IMR-90 (cell line): ENCODE results near the gene VOPP1. TPM values are rescaled to one million over a fixed set of nuclear protein-coding genes. Genes with fewer than 3 reads are reported as not detected.

Experiments
- ATAC-seq: fragments of 200-7000 bp; cut with Tn5 transposase; 2 replicates; pipeline ENCODE4 v1.9.1; 2020; ENCODE audit warnings: low read depth, mild to moderate bottlenecking, moderate library complexity
- BruUV-seq: library from RNA; stranded (reverse); fragments of 400-500 nt; replicated peaks from 2 replicates; lab custom pipeline; 2021; lab: Mats Ljungman, UMichigan
- CTCF ChIA-PET: fragments of 300-600 bp; formaldehyde crosslinking; extraction: SDS; loops from one replicate; lab custom pipeline; 2021; ENCODE audit warnings: antibody characterized with exemption; lab: Yijun Ruan, JAX
- POLR2A ChIA-PET: fragments of 300-600 bp; sonication (Branson Sonifier 250); formaldehyde crosslinking; loops from one replicate; lab custom pipeline; 2022; ENCODE audit warnings: antibody characterized with exemption; ENCODE audit not compliant: unreplicated experiment; lab: Charles Lee
- DNase-seq: peaks from one replicate; pipeline ENCODE4 v3.0.0; 2013
- H2AFZ ChIP-seq: replicated peaks from 2 replicates; pipeline ENCODE3; 2013; ENCODE audit warnings: low read length, mild to moderate bottlenecking; ENCODE audit not compliant: poor library complexity
- H2AK5ac ChIP-seq: 2 replicates; pipeline ENCODE4 v1.6.1; 2013; ENCODE audit warnings: low read depth, low read length, inconsistent platforms
- H2AK9ac ChIP-seq: replicated peaks from 2 replicates; pipeline ENCODE3; 2013; ENCODE audit warnings: mild to moderate bottlenecking, low read depth, low read length, moderate library complexity; ENCODE audit not compliant: poor library complexity
- H2BK120ac ChIP-seq: 2 replicates; pipeline ENCODE4 v1.6.1; 2013; ENCODE audit warnings: low read depth, low read length, inconsistent platforms
- H2BK15ac ChIP-seq: 3 replicates; pipeline ENCODE4 v1.6.1; 2013; ENCODE audit warnings: low read depth, low read length, inconsistent platforms
- H2BK20ac ChIP-seq: 2 replicates; pipeline ENCODE4 v1.6.1; 2013; ENCODE audit warnings: low read depth, mild to moderate bottlenecking, inconsistent platforms, low read length, moderate library complexity
- H2BK5ac ChIP-seq: 2 replicates; pipeline ENCODE4 v1.6.1; 2013; ENCODE audit warnings: mild to moderate bottlenecking, low read depth, low read length, inconsistent platforms; ENCODE audit not compliant: poor library complexity, severe bottlenecking
- H3K14ac ChIP-seq: replicated peaks from 2 replicates; pipeline ENCODE4 v1.6.1; 2013; ENCODE audit warnings: low read depth, low read length, inconsistent platforms
- H3K18ac ChIP-seq: 2 replicates; pipeline ENCODE4 v1.6.1; 2013; ENCODE audit warnings: low read depth, low read length, control low read depth
- H3K23ac ChIP-seq: 2 replicates; pipeline ENCODE4 v1.6.1; 2013; ENCODE audit warnings: low read depth, low read length, inconsistent platforms
- H3K27ac ChIP-seq: 2 replicates; pipeline ENCODE4 v1.5.1; 2013; ENCODE audit warnings: mild to moderate bottlenecking, control low read depth, low read length; ENCODE audit not compliant: insufficient read depth
- H3K27me3 ChIP-seq: 2 replicates; pipeline ENCODE4 v1.6.1; 2013; ENCODE audit warnings: low read length; ENCODE audit not compliant: control insufficient read depth, insufficient read depth
- H3K36me3 ChIP-seq: 2 replicates; pipeline ENCODE4 v1.6.1; 2013; ENCODE audit warnings: low read length, mixed read lengths; ENCODE audit not compliant: control insufficient read depth, insufficient read depth
- H3K4ac ChIP-seq: 2 replicates; pipeline ENCODE4 v1.6.1; 2013; ENCODE audit warnings: low read depth, low read length, inconsistent platforms
- H3K4me1 ChIP-seq: 2 replicates; pipeline ENCODE4 v1.6.1; 2013; ENCODE audit warnings: low read length, mixed read lengths; ENCODE audit not compliant: control insufficient read depth, insufficient read depth
- H3K4me2 ChIP-seq: 2 replicates; pipeline ENCODE4 v1.6.1; 2013; ENCODE audit warnings: low read depth, mild to moderate bottlenecking, control low read depth, low read length, moderate library complexity
- H3K4me3 ChIP-seq: 2 replicates; pipeline ENCODE4 v1.5.1; 2013; ENCODE audit warnings: low read depth, mild to moderate bottlenecking, control low read depth, low read length, moderate library complexity; ENCODE audit not compliant: insufficient read depth
- H3K56ac ChIP-seq: 2 replicates; pipeline ENCODE4 v1.6.1; 2013; ENCODE audit warnings: low read length, inconsistent platforms; ENCODE audit not compliant: insufficient read depth; ENCODE audit errors: extremely low read depth
- H3K79me1 ChIP-seq, 2 experiments: 2 replicates each; pipeline ENCODE4 v1.6.1; 2013; ENCODE audit warnings: low read length in 2 of 2, inconsistent platforms in 1 of 2, low read depth in 1 of 2
- H3K9ac ChIP-seq: 2 replicates; pipeline ENCODE4 v1.6.1; 2013; ENCODE audit warnings: low read depth, low read length, control low read depth
- H3K9me1 ChIP-seq: 2 replicates; pipeline ENCODE4 v1.6.1; 2013; ENCODE audit warnings: low read length, inconsistent platforms; ENCODE audit not compliant: insufficient read depth
- H3K9me3 ChIP-seq: 2 replicates; pipeline ENCODE4 v1.6.1; 2013; ENCODE audit warnings: low read length; ENCODE audit not compliant: control insufficient read depth, insufficient read depth
- H4K20me1 ChIP-seq: 2 replicates; pipeline ENCODE4 v1.6.1; 2013; ENCODE audit warnings: low read length, inconsistent platforms; ENCODE audit not compliant: insufficient read depth
- H4K5ac ChIP-seq: 2 replicates; pipeline ENCODE4 v1.6.1; 2013; ENCODE audit warnings: mild to moderate bottlenecking, low read depth, low read length, control low read depth
- H4K8ac ChIP-seq, 2 experiments: 2 replicates each; pipeline ENCODE4 v1.6.1; 2013; ENCODE audit warnings: low read depth in 2 of 2, low read length in 2 of 2, control low read depth in 1 of 2, inconsistent platforms in 1 of 2
- H4K91ac ChIP-seq: 2 replicates; pipeline ENCODE4 v1.6.1; 2013; ENCODE audit warnings: low read depth, low read length, inconsistent platforms; ENCODE audit not compliant: insufficient read depth
- MAZ ChIP-seq: IDR thresholded peaks from 2 replicates; pipeline ENCODE4 v1.6.1; 2012; ENCODE audit warnings: low read depth, mild to moderate bottlenecking, low read length, improper control_type of control experiment, moderate library complexity, borderline replicate concordance
- WGBS, 2 experiments: methylation state at CpG; one replicate each; pipeline versions ENCODE4 v1.1.5 to v1.1.7; 2013; ENCODE audit warnings: missing lambda C conversion rate in 2 of 2; ENCODE audit not compliant: insufficient read length in 1 of 2; ENCODE audit errors: extremely low coverage in 2 of 2; 5-methylcytosine and 5-hydroxymethylcytosine counted together
- dilution Hi-C: fragments of 300-500 bp; cut with HindIII; formaldehyde crosslinking; loops from one replicate; pipeline ENCODE4 v1.14.3; 2018; ENCODE audit warnings: low sequenced_read_pairs; ENCODE audit not compliant: unreplicated experiment
- in situ Hi-C: fragments of 300-500 bp; cut with MboI; formaldehyde crosslinking; loops from 3 replicates; pipeline ENCODE4 v1.14.3; 2019; ENCODE audit warnings: low sequenced_read_pairs, inconsistent platforms, mixed read lengths
- intact Hi-C: fragments of 100-400 bp; cut with micrococcal nuclease; formaldehyde crosslinking; loops from 2 replicates; pipeline ENCODE4 v1.10.0; 2022
- polyA plus RNA-seq, 3 experiments: library from polyadenylated mRNA; depleted of rRNA; stranded (reverse); fragments of >200 nt; gene quantifications; 2 replicates each; pipeline ENCODE4 v1.2.3, GENCODE V29; 2012; ENCODE audit warnings: low replicate concordance in 1 of 3
- total RNA-seq: library from RNA; depleted of rRNA; stranded (reverse); fragments of >200 nt; gene quantifications from 2 replicates; pipeline ENCODE4 v1.2.3, GENCODE V29; 2012

Gene VOPP1
- total and polyA plus RNA-seq, 2 of the 4 experiments (the other 2 are of a cell fraction): 60.2 to 94.5 TPM

DNA sequence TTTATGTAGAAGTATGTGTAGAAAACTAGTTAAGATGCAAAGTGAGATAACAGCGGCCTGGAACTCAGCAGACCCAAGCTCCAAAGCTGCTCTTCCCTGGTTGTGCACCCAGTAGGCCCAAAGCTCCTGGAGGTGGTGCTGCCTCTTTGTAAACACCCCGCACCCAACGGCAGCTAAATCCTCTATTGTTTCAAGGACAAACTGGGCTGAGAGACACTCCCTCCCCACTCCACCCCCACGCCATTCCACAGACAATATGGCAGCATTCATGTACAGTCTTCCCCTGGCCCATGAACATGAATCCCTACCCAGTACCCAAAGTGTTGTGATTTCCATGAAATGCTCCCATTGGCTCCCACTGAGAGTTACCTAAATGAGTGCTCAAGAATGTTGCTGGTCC, 73.5 kb downstream of the VOPP1 start:
- no peak overlapping the region for H3K27ac ChIP-seq
- no peak overlapping the region for H4K8ac ChIP-seq
- H2AK9ac ChIP-seq: no peak overlapping the region
- H2BK120ac ChIP-seq: no peak overlapping the region
- no peak overlapping the region for H3K4me3 ChIP-seq
- H2BK5ac ChIP-seq: no peak overlapping the region
- peaks cover 7% of the 10 kb centered on the region; the same call in 1 of the 2 replicates for H3K9me1 ChIP-seq
- H2AK5ac ChIP-seq: no peak overlapping the region
- 73% methylated on average over 2 of the region's 4 CpGs; no CpG with 5 or more reads in 1 of the 2 experiments for WGBS, 2 experiments
- no peak overlapping the region for H4K91ac ChIP-seq
- peaks cover 18% of the 10 kb centered on the region for H3K36me3 ChIP-seq
- no peak overlapping the region for H3K4ac ChIP-seq
- in situ Hi-C loops: no loop called here
- peaks cover 24% of the 10 kb centered on the region for H4K20me1 ChIP-seq
- no peak overlapping the region for H4K5ac ChIP-seq
- ATAC-seq (no peak), DNase-seq (no peak)
- no peaks in the 10 kb centered on the region for H3K4me1 ChIP-seq
- no peaks in the 10 kb centered on the region for H3K27me3 ChIP-seq
- intact Hi-C loops: no loop called here
- CTCF ChIA-PET: no interaction called here
- dilution Hi-C loops: no loop called here
- no peak overlapping the region for H3K18ac ChIP-seq
- TF ChIP-seq MAZ: no peak
- H3K23ac ChIP-seq: no peak overlapping the region
- no TSS peak for BruUV-seq
- no peaks in the 10 kb centered on the region for H3K9me3 ChIP-seq
- no peak overlapping the region for H2BK20ac ChIP-seq
- H3K79me1 ChIP-seq: peaks cover 44 to 86% of the 10 kb centered on the region in 2 experiments
- no peak overlapping the region for H2BK15ac ChIP-seq
- POLR2A ChIA-PET: no interaction called here
- H3K56ac ChIP-seq: no peak overlapping the region
- no peak overlapping the region for H3K4me2 ChIP-seq
- H3K14ac ChIP-seq: no peak overlapping the region
- H2AFZ ChIP-seq: no peak overlapping the region
- no peak overlapping the region for H3K9ac ChIP-seq
